Prostate gland (tissue), 2 donors: ENCODE results near the gene KISS1. TPM values are rescaled to one million over a fixed set of nuclear protein-coding genes. Genes with fewer than 3 reads are reported as not detected.

Experiments
- DNase-seq: peaks from one replicate; pipeline ENCODE4 v3.0.0-alpha.2; 2019; ENCODE audit warnings: low spot score
- H3K27ac ChIP-seq, 2 donors: fragments of 200-600 bp; sonication (generic); 2 replicates each; pipeline ENCODE4 v1.5.1; 2017 to 2019
- H3K27me3 ChIP-seq: fragments of 200-600 bp; sonication (generic); replicated peaks from 2 replicates; pipeline ENCODE4 v1.5.1; 2019; ENCODE audit not compliant: insufficient read depth
- H3K36me3 ChIP-seq, 2 donors: fragments of 200-600 bp; sonication (generic); 1 replicate in 1 of 2; 2 replicates in 1 of 2; pipeline versions ENCODE4 v1.5.1 to v1.8.1; 2017 to 2019
- H3K4me1 ChIP-seq: fragments of 200-600 bp; sonication (generic); replicated peaks from 2 replicates; pipeline ENCODE4 v1.5.1; 2019
- H3K4me3 ChIP-seq, 2 donors: fragments of 200-600 bp; sonication (generic); 2 replicates each; pipeline ENCODE4 v1.5.1; 2017 to 2019
- H3K9me3 ChIP-seq: fragments of 200-600 bp; sonication (generic); 2 replicates; pipeline ENCODE4 v1.5.1; 2017
- POLR2A ChIP-seq: fragments of 450-650 bp; IDR thresholded peaks from one replicate; pipeline ENCODE4 v1.6.1; 2016; ENCODE audit warnings: antibody characterized with exemption, mild to moderate bottlenecking
- POLR2AphosphoS5 ChIP-seq: sonication (generic); formaldehyde crosslinking; IDR thresholded peaks from one replicate; pipeline ENCODE4 v1.6.1; 2017; ENCODE audit warnings: antibody characterized with exemption
- WGBS: methylation state at CpG from one replicate; pipeline ENCODE4 v1.1.5; 2018; 5-methylcytosine and 5-hydroxymethylcytosine counted together
- intact Hi-C: fragments of 100-400 bp; cut with DNase I; formaldehyde crosslinking; loops from one replicate; pipeline ENCODE4 v1.14.2; 2022
- total RNA-seq, 2 donors: library from RNA; depleted of rRNA; stranded (reverse); fragments of >200 nt; gene quantifications; one replicate each; pipeline ENCODE4 v1.1.0, GENCODE V29; 2016
- TF ChIP-seq, protein P1 (sequence below), 4 experiments: fragments of 200-600 bp in 2 of 4; fragments of 450-650 bp in 2 of 4; sonication (generic) in 2 of 4; IDR thresholded peaks; 1 replicate in 3 of 4; 2 replicates in 1 of 4; pipeline ENCODE4 v1.5.1; 2016 to 2019; ENCODE audit warnings: antibody characterized with exemption in 4 of 4, mild to moderate bottlenecking in 2 of 4, moderate library complexity in 2 of 4

Gene KISS1
- total RNA-seq, 2 donors from 2014 or later: 6.0 TPM; not detected in 1

DNA sequence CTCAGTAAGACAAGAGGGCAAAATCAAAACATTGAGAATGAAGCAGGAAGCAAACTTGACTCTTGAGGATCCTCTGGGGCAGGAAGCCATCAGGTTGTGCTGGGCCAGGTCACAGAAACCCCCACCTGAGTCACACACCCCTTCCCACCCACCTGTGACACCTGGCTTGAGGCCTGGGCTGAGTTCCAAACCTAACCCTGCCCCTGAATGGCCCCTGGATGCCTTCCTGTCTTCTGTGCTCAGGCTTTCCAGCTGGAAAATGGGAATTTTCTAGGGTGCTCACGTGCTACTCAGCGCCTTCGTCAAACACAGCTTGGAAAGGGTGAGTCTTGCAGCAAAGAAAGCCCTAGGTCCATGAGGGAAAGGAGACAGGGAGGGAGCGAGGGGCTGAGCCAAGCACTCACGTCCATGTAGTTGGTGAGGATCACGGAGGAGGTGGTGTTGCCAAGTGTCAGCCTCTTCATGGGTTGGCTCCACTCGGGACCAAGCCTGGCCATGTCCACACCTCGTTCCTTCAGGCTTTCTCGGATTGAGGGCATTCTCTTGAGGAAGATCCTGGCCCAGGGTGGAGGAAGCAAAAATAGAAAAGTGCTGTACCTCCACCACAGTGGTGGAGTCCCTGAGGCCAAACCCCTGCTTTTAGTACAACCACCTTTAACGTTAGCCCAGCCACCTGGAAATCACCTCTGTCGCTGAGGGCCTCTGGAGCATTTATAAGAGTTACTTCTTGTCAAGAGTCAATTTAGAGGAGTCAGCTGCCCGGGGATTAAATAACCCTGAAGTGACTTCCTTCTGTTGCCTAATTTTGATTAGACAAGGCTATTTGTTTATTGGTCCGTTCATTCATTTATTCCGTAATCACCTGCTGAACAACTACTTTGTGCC is 34.4 kb downstream of the KISS1 start:
- TF ChIP-seq POLR2AphosphoS5: no peak
- TF ChIP-seq, protein P1, sequence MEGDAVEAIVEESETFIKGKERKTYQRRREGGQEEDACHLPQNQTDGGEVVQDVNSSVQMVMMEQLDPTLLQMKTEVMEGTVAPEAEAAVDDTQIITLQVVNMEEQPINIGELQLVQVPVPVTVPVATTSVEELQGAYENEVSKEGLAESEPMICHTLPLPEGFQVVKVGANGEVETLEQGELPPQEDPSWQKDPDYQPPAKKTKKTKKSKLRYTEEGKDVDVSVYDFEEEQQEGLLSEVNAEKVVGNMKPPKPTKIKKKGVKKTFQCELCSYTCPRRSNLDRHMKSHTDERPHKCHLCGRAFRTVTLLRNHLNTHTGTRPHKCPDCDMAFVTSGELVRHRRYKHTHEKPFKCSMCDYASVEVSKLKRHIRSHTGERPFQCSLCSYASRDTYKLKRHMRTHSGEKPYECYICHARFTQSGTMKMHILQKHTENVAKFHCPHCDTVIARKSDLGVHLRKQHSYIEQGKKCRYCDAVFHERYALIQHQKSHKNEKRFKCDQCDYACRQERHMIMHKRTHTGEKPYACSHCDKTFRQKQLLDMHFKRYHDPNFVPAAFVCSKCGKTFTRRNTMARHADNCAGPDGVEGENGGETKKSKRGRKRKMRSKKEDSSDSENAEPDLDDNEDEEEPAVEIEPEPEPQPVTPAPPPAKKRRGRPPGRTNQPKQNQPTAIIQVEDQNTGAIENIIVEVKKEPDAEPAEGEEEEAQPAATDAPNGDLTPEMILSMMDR (IDR thresholded peaks at IDR 0.05): no peak
- no peak for TF ChIP-seq POLR2A
- Histone ChIP-seq H3K27me3 (no peaks in the 10 kb centered on the region), H3K36me3 (no peaks in the 10 kb centered on the region), H3K4me1 (no peaks in the 10 kb centered on the region), H3K4me3 (no peak overlapping the region), H3K9me3 (no peaks in the 10 kb centered on the region), H3K27ac (no peak overlapping the region)
- no peak for DNase-seq
- intact Hi-C loops: loop anchor here (1.0 to 5.0 kb wide), 3 partner anchors 45 to 340 kb away; no protein-coding TSS in a partner anchor
- 49% methylated on average over 14 of the region's 14 CpGs for whole genome bisulfite sequencing

DNA sequence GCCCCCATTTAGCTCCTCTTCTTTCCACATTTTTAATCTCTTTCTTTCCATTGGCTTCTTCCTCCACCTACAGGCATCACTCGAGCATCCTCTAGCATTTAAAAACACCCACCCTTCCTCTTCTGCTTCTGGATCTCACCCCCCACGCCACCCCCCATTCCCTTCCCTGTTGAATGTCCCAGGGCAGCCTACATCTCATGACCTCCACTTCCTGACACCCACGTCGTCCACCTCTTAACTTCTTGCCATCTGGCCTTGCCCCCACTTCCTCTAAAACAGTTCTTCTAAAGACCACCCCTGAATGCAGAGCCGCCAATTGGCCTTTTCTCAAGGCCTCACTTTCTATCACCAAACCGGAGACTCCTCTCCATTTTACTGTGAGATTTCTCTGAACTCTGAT is 38.3 kb downstream of the KISS1 start:
- DNase-seq: no peak
- WGBS: 80% methylated on average over 6 of the region's 6 CpGs
- intact Hi-C loops: no loop called here
- no peaks in the 10 kb centered on the region for H3K4me1 ChIP-seq
- H3K36me3 ChIP-seq: no peaks in the 10 kb centered on the region
- no peaks in the 10 kb centered on the region for H3K27me3 ChIP-seq
- H3K4me3 ChIP-seq: no peak overlapping the region
- H3K27ac ChIP-seq: no peak overlapping the region
- H3K9me3 ChIP-seq: no peaks in the 10 kb centered on the region
- TF ChIP-seq POLR2A (no peak), POLR2AphosphoS5 (no peak)
- TF ChIP-seq, protein P1 (IDR thresholded peaks at IDR 0.05): no peak

DNA sequence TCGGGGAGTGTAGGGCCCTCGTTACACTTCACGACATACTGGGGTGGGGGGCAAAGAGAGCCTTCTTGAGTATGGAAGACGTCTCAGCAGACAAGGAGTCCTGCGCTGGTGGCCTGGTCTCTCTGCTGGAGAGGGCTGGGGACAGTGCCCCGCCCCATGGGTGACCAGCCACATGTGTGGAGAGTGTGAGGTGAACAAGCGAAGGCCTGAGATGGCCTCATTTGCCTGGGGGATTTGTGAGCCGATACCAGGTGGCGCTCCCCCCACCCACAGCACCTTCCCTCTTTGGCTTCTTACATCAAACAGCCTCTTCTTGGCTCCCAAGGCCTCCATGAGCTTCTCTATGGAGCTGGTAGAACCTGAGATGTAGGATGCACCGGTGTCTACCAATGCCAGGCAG is 40.4 kb downstream of the KISS1 start:
- no peaks in the 10 kb centered on the region for H3K36me3 ChIP-seq
- 95% methylated on average over 7 of the region's 10 CpGs for WGBS
- no peak overlapping the region for H3K4me3 ChIP-seq
- no peak for DNase-seq
- H3K27me3 ChIP-seq: no peaks in the 10 kb centered on the region
- no peak overlapping the region for H3K27ac ChIP-seq
- TF ChIP-seq POLR2AphosphoS5 (no peak), POLR2A (no peak)
- TF ChIP-seq, protein P1 (IDR thresholded peaks at IDR 0.05): no peak
- H3K9me3 ChIP-seq: no peaks in the 10 kb centered on the region
- peaks cover 3% of the 10 kb centered on the region for H3K4me1 ChIP-seq
- intact Hi-C loops: no loop called here

DNA sequence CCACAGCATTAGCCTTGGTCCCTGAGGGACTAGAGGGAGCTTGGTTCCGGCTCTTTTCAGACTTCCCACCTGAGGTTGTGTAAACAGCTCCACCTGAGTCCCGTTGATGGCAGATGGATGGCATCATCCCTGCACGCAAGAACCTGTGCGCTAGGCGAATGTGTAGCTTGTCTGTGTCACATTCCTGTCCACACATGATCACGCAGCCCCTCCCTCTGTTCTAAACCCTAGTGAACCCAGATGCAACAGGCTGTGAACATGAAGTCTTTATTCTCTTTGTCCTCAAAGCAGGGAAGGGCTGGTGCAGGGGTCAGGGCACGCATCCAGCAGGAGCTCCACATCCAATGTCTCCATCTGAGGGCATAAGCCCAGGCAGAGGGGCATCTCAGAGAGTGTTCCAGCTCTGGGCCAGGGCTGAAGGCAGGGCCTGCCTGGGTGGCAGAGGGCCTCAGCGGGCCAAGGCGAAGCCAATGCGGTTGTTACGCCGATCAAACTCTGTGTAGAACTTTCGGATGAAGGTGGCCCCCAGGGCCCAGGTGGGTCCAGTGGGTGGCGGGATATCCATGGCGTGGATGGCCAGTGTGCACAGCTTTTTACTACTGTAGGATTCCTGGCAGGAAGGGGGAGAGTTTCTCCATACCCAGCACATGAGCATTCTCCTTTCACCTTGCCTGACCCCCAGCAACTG is 41.6 kb downstream of the KISS1 start:
- DNase-seq: peak; percentile 26
- intact Hi-C loops: loop anchor here (5.0 kb wide), 1 partner anchor 292 kb away; the partner anchor contains the start of gene SNRPE

DNA sequence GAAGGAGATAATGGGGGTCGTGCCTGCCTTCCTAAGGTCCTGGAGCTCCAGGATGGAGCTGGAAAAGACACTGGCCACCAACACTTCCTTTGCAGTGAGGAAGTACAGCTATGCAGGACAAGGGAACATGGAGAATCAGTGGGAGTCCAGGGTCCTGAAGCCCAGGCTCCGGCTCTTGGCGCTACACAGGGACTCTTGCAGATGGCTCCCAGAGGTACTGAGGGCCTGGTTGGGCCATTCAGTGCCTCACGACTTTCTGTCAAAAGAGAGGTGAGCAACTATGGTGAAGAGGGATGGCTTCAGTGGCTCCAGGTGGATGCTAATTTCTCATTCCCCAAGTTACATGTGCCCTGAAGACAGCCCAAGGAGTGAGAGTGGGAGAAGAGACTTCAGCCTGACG is 42.6 kb downstream of the KISS1 start:
- Histone ChIP-seq H3K4me3 (no peak overlapping the region), H3K27me3 (no peaks in the 10 kb centered on the region), H3K27ac (no peak overlapping the region), H3K36me3 (no peaks in the 10 kb centered on the region), H3K4me1 (peaks cover 3% of the 10 kb centered on the region), H3K9me3 (no peaks in the 10 kb centered on the region)
- TF ChIP-seq POLR2A (no peak), POLR2AphosphoS5 (no peak)
- TF ChIP-seq, protein P1 (IDR thresholded peaks at IDR 0.05): no peak
- intact Hi-C loops: loop anchor here (5.0 kb wide), 1 partner anchor 291 kb away; the partner anchor contains the start of gene SNRPE
- 93% methylated on average over 5 of the region's 5 CpGs for WGBS
- no peak for DNase-seq

More for the DNA sequence above, 41.6 kb downstream of the KISS1 start:
- Histone ChIP-seq H3K4me3 (no peak overlapping the region), H3K27ac (no peak overlapping the region), H3K27me3 (no peaks in the 10 kb centered on the region), H3K4me1 (peaks cover 3% of the 10 kb centered on the region), H3K9me3 (no peaks in the 10 kb centered on the region), H3K36me3 (no peaks in the 10 kb centered on the region)
- TF ChIP-seq POLR2AphosphoS5 (peak; percentile 42), POLR2A (no peak)
- 65% methylated on average over 15 of the region's 15 CpGs for WGBS
